SK-N-SH (cell line): Measurements from ENCODE around the gene GARNL3. TPM values are rescaled to one million over a fixed set of nuclear protein-coding genes. Genes with fewer than 3 reads are reported as not detected.

Experiments
- CTCF ChIA-PET: fragments of 300-600, 350-600 bp; formaldehyde crosslinking; extraction: SDS; loops from one replicate; lab custom pipeline; 2021; lab: Yijun Ruan, JAX
- POLR2A ChIA-PET: fragments of 350-600 bp; sonication (Branson Sonifier 250); formaldehyde crosslinking; extraction: SDS; loops from one replicate; lab custom pipeline; 2020; ENCODE audit warnings: antibody characterized with exemption, inconsistent platforms; lab: Yijun Ruan, JAX
- DNase-seq: peaks from one replicate; pipeline ENCODE4 v3.0.0; 2012
- H2AFZ ChIP-seq: fragments of 200-600 bp; sonication (generic); 2 replicates; pipeline ENCODE4 v1.8.1; 2016; ENCODE audit warnings: antibody characterized with exemption, mild to moderate bottlenecking, low read depth
- H3F3A ChIP-seq: fragments of 200-600 bp; sonication (generic); replicated peaks from 2 replicates; pipeline ENCODE3; 2016; ENCODE audit warnings: antibody characterized with exemption, mild to moderate bottlenecking; ENCODE audit not compliant: insufficient read depth
- H3K27ac ChIP-seq, 2 experiments: fragments of 200-500 bp in 1 of 2; fragments of 200-600 bp in 1 of 2; sonication (Bioruptor generic) in 1 of 2; sonication (generic), shearing (Covaris generic) in 1 of 2; 2 replicates each; pipeline versions ENCODE4 v1.5.1 to v1.6.1; 2014 to 2016; ENCODE audit warnings: low read depth in 2 of 2, inconsistent platforms in 1 of 2, low read length in 1 of 2, mild to moderate bottlenecking in 1 of 2, mixed read lengths in 1 of 2
- H3K27me3 ChIP-seq: fragments of 200-600 bp; sonication (generic), shearing (Covaris generic); 2 replicates; pipeline ENCODE4 v1.6.1; 2016; ENCODE audit warnings: mixed run types; ENCODE audit not compliant: insufficient read depth
- H3K36me3 ChIP-seq, 2 experiments: fragments of 200-500 bp in 1 of 2; fragments of 200-600 bp in 1 of 2; sonication (Bioruptor generic) in 1 of 2; sonication (generic) in 1 of 2; replicated peaks in 1 of 2; 2 replicates each; pipeline versions ENCODE3 to v1.5.1; 2014 to 2016; ENCODE audit warnings: low read length in 1 of 2, mild to moderate bottlenecking in 1 of 2; ENCODE audit not compliant: insufficient read depth in 2 of 2, control insufficient read depth in 1 of 2
- H3K4me1 ChIP-seq, 2 experiments: fragments of 200-500 bp in 1 of 2; fragments of 200-600 bp in 1 of 2; sonication (Bioruptor generic) in 1 of 2; sonication (generic), shearing (Covaris generic) in 1 of 2; 2 replicates each; pipeline versions ENCODE4 v1.5.1 to v1.6.1; 2014 to 2016; ENCODE audit warnings: low read depth in 1 of 2, low read length in 1 of 2, mixed run types in 1 of 2; ENCODE audit not compliant: insufficient read depth in 2 of 2, control insufficient read depth in 1 of 2
- H3K4me2 ChIP-seq: fragments of 200-600 bp; sonication (generic), shearing (Covaris generic); 2 replicates; pipeline ENCODE4 v1.6.1; 2017; ENCODE audit warnings: mixed run types
- H3K4me3 ChIP-seq, 2 experiments: fragments of 200-500 bp in 1 of 2; fragments of 200-600 bp in 1 of 2; sonication (Bioruptor generic) in 1 of 2; sonication (generic), shearing (Covaris generic) in 1 of 2; 2 replicates each; pipeline versions ENCODE4 v1.5.1 to v1.8.1; 2014 to 2016; ENCODE audit warnings: low read depth in 2 of 2, inconsistent platforms in 1 of 2, low read length in 1 of 2, mild to moderate bottlenecking in 1 of 2, mixed read lengths in 1 of 2, moderate library complexity in 1 of 2
- H3K79me2 ChIP-seq: fragments of 200-600 bp; sonication (generic); 2 replicates; pipeline ENCODE4 v1.8.1; 2017; ENCODE audit warnings: mild to moderate bottlenecking; ENCODE audit not compliant: insufficient read depth
- H3K9ac ChIP-seq: fragments of 200-600 bp; sonication (generic); 2 replicates; pipeline ENCODE4 v1.6.1; 2017; ENCODE audit warnings: mixed run types
- H3K9me2 ChIP-seq: fragments of 200-600 bp; sonication (generic); 2 replicates; pipeline ENCODE4 v1.6.1; 2017; ENCODE audit warnings: mixed run types
- H3K9me3 ChIP-seq: fragments of 200-600 bp; sonication (generic); 2 replicates; pipeline ENCODE4 v1.6.1; 2017; ENCODE audit warnings: mixed run types, mild to moderate bottlenecking, moderate library complexity
- H4K20me1 ChIP-seq: fragments of 200-600 bp; sonication (generic); 2 replicates; pipeline ENCODE4 v1.6.1; 2017; ENCODE audit warnings: mild to moderate bottlenecking, mixed run types; ENCODE audit not compliant: insufficient read depth
- CHD2 ChIP-seq: fragments of 150-350 bp; IDR thresholded peaks from 2 replicates; pipeline ENCODE4 v1.6.1; 2018; ENCODE audit warnings: low read length; ENCODE audit not compliant: partially characterized antibody
- ELF1 ChIP-seq: IDR thresholded peaks from 2 replicates; pipeline ENCODE4 v1.4.0; 2012
- EP300 ChIP-seq, 2 experiments: IDR thresholded peaks; 2 replicates each; pipeline versions ENCODE4 v1.4.0 to v1.6.1; 2012; ENCODE audit warnings: borderline replicate concordance in 1 of 2, low read depth in 1 of 2, low read length in 1 of 2
- FOSL2 ChIP-seq: IDR thresholded peaks from 2 replicates; pipeline ENCODE4 v1.4.0; 2012; ENCODE audit warnings: low read depth, mild to moderate bottlenecking, moderate library complexity, borderline replicate concordance
- FOXJ3 ChIP-seq: sonication (generic); formaldehyde crosslinking; IDR thresholded peaks from 2 replicates; pipeline ENCODE4 v1.5.1; 2020; ENCODE audit warnings: mild to moderate bottlenecking, missing genetic modification reagents
- GABPA ChIP-seq: IDR thresholded peaks from 2 replicates; pipeline ENCODE4 v1.4.0; 2012; ENCODE audit warnings: low read depth, mild to moderate bottlenecking
- GATA2 ChIP-seq: sonication (generic); formaldehyde crosslinking; IDR thresholded peaks from 2 replicates; pipeline ENCODE4 v1.5.0; 2020; ENCODE audit warnings: mild to moderate bottlenecking, missing genetic modification reagents
- MEF2A ChIP-seq: IDR thresholded peaks from 2 replicates; pipeline ENCODE4 v1.4.0; 2012; ENCODE audit warnings: low read depth, borderline replicate concordance
- MXI1 ChIP-seq: IDR thresholded peaks from 2 replicates; pipeline ENCODE4 v1.6.1; 2012; ENCODE audit warnings: mild to moderate bottlenecking, low read depth, low read length, improper control_type of control experiment
- NRF1 ChIP-seq: IDR thresholded peaks from 2 replicates; pipeline ENCODE4 v1.6.1; 2012; ENCODE audit warnings: low read depth, mild to moderate bottlenecking, low read length
- RXRA ChIP-seq: IDR thresholded peaks from 2 replicates; pipeline ENCODE4 v1.4.0; 2012; ENCODE audit warnings: low read depth, mild to moderate bottlenecking, borderline replicate concordance
- TAF1 ChIP-seq: IDR thresholded peaks from 2 replicates; pipeline ENCODE4 v1.6.1; 2012; ENCODE audit warnings: low read depth, mild to moderate bottlenecking, low read length, moderate library complexity, borderline replicate concordance
- TCF12 ChIP-seq: IDR thresholded peaks from 2 replicates; pipeline ENCODE4 v1.4.0; 2012
- TEAD4 ChIP-seq: IDR thresholded peaks from 2 replicates; pipeline ENCODE4 v1.4.0; 2012; ENCODE audit warnings: mild to moderate bottlenecking, borderline replicate concordance; ENCODE audit not compliant: insufficient read depth
- USF2 ChIP-seq: fragments of 150-350 bp; IDR thresholded peaks from 2 replicates; pipeline ENCODE4 v1.6.1; 2017; ENCODE audit warnings: antibody characterized with exemption, low read length, low read depth, borderline replicate concordance
- WGBS: methylation state at CpG from one replicate; pipeline ENCODE4 v1.1.6; 2017; ENCODE audit warnings: low lambda C conversion rate; 5-methylcytosine and 5-hydroxymethylcytosine counted together
- polyA plus RNA-seq, 3 experiments: library from polyadenylated mRNA; depleted of rRNA; stranded (reverse); fragments of >200 nt; gene quantifications; 2 replicates each; pipeline ENCODE4 v1.2.3, GENCODE V29; 2012
- TF ChIP-seq, protein P1 (sequence below): IDR thresholded peaks from 2 replicates; pipeline ENCODE4 v1.4.0; 2012; ENCODE audit warnings: low read depth, borderline replicate concordance

The GARNL3 gene
- polyA plus RNA-seq, 1 of the 3 experiments (the other 2 are of a cell fraction) = 9.1 TPM

DNA sequence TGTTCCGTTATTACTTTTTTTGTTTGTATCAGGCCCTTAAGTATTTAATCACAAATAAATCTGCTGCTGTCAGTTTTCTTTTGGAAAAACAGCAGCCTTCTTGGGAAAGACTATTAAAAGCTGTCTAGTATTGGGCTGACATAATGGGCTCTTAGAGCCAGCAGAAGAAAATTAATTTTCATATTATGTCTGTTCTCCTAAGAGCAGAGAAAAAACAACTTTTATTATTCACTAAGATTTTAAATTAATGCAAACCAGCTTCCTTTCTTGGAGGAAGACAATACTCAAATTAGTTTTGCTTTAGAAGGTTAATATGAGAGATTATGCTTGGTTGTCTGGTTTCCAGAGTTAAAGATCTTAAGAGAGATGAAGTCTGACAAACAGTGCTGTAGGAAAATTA is 30.6 kb upstream of the GARNL3 start:
- Histone ChIP-seq H3F3A (no peaks in the 10 kb centered on the region), H3K9me3 (no peaks in the 10 kb centered on the region), H3K27ac (peak overlapping the region; percentile 43 to 78; a peak in 3 of 4 replicates), H3K9me2 (no peaks in the 10 kb centered on the region), H3K9ac (no peak overlapping the region), H3K27me3 (no peaks in the 10 kb centered on the region), H3K79me2 (no peaks in the 10 kb centered on the region), H4K20me1 (no peaks in the 10 kb centered on the region), H2AFZ (no peak overlapping the region), H3K4me2 (no peak overlapping the region; the same call in 1 of the 2 replicates), H3K36me3 (no peaks in the 10 kb centered on the region), H3K4me3 (no peak overlapping the region), H3K4me1 (peaks cover 7 to 13% of the 10 kb centered on the region in 2 experiments; a peak in 2 of 4 replicates)
- TF ChIP-seq NRF1 = no peak
- TF ChIP-seq GATA2 (CRISPR knock-in tag) = 0 out of 2 replicates have a peak, but pooled peaks have one; percentile 6
- POLR2A ChIA-PET = no interaction called here
- CTCF ChIA-PET = interaction anchor here (1.0 to 1.5 kb wide), 2 partner anchors 10 to 11 kb away, joined by 3 to 4 read pairs; no protein-coding TSS in a partner anchor
- WGBS = 53% methylated on average over 1 of the region's 1 CpG
- no peak for DNase-seq

DNA sequence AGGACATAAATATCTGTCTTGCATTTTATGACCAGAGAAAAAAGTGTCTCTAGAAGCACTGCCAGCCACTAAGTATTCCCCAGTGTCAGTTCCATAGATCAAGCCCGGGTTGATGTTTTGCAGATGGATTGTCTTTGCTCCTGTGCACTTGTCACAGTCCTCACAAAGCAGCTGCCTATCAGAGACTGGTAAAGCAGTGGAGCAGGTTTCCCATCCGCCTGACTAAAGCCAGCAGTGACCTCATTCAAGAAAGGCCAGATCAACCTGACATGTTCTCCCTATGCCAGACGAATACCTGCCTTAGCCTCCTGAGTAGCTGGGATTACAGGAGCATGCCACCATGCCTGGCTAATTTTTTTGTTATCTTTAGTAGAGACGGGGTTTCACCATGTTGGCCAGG is 26.8 kb upstream of the GARNL3 start:
- no peak overlapping the region for H2AFZ ChIP-seq
- no peak for DNase-seq
- no peaks in the 10 kb centered on the region for H4K20me1 ChIP-seq
- H3F3A ChIP-seq = peaks cover 2% of the 10 kb centered on the region
- ChIA-PET POLR2A (interaction anchor here (1.0 kb wide), 1 partner anchor 14 kb away, joined by 3 read pairs; no protein-coding TSS in a partner anchor), CTCF (interaction anchor here (1.3 to 1.5 kb wide), 2 partner anchors 23 to 111 kb away, joined by 4 to 5 read pairs; no protein-coding TSS in a partner anchor)
- H3K4me1 ChIP-seq = peaks cover 7 to 13% of the 10 kb centered on the region in 2 experiments; a peak in 2 of 4 replicates
- TF ChIP-seq RXRA (no peak), USF2 (no peak), EP300 (IDR thresholded peaks at IDR 0.05; ENCODE audit: borderline replicate concordance in 1 of 2, low read depth in 1 of 2, low read length in 1 of 2) (no peak), FOSL2 (no peak), TCF12 (no peak), TEAD4 (no peak), FOXJ3 (CRISPR knock-in tag) (no peak), ELF1 (no peak), MXI1 (no peak), TAF1 (no peak), MEF2A (no peak), GATA2 (CRISPR knock-in tag) (no peak), GABPA (no peak), CHD2 (no peak)
- TF ChIP-seq, protein P1, sequence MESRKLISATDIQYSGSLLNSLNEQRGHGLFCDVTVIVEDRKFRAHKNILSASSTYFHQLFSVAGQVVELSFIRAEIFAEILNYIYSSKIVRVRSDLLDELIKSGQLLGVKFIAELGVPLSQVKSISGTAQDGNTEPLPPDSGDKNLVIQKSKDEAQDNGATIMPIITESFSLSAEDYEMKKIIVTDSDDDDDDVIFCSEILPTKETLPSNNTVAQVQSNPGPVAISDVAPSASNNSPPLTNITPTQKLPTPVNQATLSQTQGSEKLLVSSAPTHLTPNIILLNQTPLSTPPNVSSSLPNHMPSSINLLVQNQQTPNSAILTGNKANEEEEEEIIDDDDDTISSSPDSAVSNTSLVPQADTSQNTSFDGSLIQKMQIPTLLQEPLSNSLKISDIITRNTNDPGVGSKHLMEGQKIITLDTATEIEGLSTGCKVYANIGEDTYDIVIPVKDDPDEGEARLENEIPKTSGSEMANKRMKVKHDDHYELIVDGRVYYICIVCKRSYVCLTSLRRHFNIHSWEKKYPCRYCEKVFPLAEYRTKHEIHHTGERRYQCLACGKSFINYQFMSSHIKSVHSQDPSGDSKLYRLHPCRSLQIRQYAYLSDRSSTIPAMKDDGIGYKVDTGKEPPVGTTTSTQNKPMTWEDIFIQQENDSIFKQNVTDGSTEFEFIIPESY = no peak
- no peaks in the 10 kb centered on the region for H3K36me3 ChIP-seq
- no peaks in the 10 kb centered on the region for H3K79me2 ChIP-seq
- no peaks in the 10 kb centered on the region for H3K27me3 ChIP-seq
- H3K27ac ChIP-seq = no peak overlapping the region
- H3K4me3 ChIP-seq = no peak overlapping the region
- no peaks in the 10 kb centered on the region for H3K9me3 ChIP-seq
- no peak overlapping the region for H3K4me2 ChIP-seq
- H3K9ac ChIP-seq = no peak overlapping the region
- 91% methylated on average over 4 of the region's 4 CpGs for WGBS
- no peaks in the 10 kb centered on the region for H3K9me2 ChIP-seq
